GM12872 (cell line): ENCODE results near the gene RBP2.

Source experiments
- TF ChIP-seq, protein P1 (sequence below): IDR thresholded peaks from 3 replicates; pipeline ENCODE4 v1.5.1; 2011; ENCODE audit warnings: low read depth, mild to moderate bottlenecking, low read length, moderate library complexity; ENCODE audit not compliant: insufficient read depth

RBP2 gene

DNA sequence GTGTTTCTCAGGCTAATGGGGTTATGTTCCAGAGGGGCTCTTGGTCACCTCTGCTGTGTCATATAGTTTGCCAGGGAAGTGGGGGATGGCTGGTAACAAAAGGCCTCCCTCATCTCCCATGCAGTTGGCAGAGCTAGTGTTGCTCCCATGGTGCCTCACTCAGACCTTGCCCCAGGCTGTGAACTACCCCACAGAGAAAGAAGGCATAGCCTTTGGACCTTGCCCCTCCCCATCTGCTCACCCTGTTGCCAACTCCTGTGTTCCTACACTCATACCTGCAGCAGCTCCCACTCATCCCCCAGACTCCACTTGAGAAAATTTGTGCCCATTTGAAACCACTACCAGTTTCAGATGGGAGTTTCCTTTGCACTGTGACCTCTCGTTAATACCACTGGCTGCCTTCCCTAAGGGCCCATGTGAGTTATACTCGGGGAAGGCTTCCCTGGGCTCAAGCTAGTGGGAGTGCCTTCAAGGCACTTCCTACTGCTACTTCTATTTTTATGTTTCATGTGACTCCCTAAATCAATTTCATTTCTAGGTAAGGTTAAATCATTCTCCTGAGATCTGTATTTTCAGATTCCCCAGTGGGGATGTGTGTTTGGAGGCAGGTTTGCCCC, 61.6 kb downstream of the RBP2 start:
- TF ChIP-seq, protein P1, sequence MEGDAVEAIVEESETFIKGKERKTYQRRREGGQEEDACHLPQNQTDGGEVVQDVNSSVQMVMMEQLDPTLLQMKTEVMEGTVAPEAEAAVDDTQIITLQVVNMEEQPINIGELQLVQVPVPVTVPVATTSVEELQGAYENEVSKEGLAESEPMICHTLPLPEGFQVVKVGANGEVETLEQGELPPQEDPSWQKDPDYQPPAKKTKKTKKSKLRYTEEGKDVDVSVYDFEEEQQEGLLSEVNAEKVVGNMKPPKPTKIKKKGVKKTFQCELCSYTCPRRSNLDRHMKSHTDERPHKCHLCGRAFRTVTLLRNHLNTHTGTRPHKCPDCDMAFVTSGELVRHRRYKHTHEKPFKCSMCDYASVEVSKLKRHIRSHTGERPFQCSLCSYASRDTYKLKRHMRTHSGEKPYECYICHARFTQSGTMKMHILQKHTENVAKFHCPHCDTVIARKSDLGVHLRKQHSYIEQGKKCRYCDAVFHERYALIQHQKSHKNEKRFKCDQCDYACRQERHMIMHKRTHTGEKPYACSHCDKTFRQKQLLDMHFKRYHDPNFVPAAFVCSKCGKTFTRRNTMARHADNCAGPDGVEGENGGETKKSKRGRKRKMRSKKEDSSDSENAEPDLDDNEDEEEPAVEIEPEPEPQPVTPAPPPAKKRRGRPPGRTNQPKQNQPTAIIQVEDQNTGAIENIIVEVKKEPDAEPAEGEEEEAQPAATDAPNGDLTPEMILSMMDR: no peak
